GM12874 (cell line): ENCODE data around the gene MISFA.

Source experiments
- CTCF ChIP-seq: IDR thresholded peaks from 2 replicates; pipeline ENCODE4 v1.5.1; 2011; ENCODE audit warnings: low read depth, mild to moderate bottlenecking, control low read depth, low read length, moderate library complexity; ENCODE audit not compliant: insufficient read depth

MISFA gene

GRCh38 chr11:18623707-18624106, 24.1 kb downstream of the MISFA start:
- TF ChIP-seq CTCF, result no peak

- TF ChIP-seq CTCF, result no peak
Observed at GRCh38 chr11:18624161-18624560, 24.6 kb downstream of the MISFA start.

GRCh38 chr11:18632841-18633240, 33.3 kb downstream of the MISFA start:
- TF ChIP-seq CTCF, result no peak

- TF ChIP-seq CTCF, result no peak
Observed at GRCh38 chr11:18633256-18634139, 33.9 kb downstream of the MISFA start.

GRCh38 chr11:18634140-18635032, 34.8 kb downstream of the MISFA start, which contains the start of gene SPTY2D1:
Gene SPTY2D1 (minus strand): TSS chr11:18634342. CDS start chr11:18634257, 85 bp downstream.
- no peak for TF ChIP-seq CTCF

- TF ChIP-seq CTCF, result no peak
Observed at GRCh38 chr11:18641677-18642076, 42.1 kb downstream of the MISFA start.

- no peak for TF ChIP-seq CTCF
Observed at GRCh38 chr11:18650353-18650752, 50.8 kb downstream of the MISFA start.
